Left forelimb (tissue), 1 donor: ENCODE measurements around the gene NT5DC4.

ENCODE experiments used
- DNase-seq: peaks from one replicate; pipeline ENCODE4 v3.0.0-alpha.2; 2018; ENCODE audit warnings: low spot score

The NT5DC4 gene

DNA sequence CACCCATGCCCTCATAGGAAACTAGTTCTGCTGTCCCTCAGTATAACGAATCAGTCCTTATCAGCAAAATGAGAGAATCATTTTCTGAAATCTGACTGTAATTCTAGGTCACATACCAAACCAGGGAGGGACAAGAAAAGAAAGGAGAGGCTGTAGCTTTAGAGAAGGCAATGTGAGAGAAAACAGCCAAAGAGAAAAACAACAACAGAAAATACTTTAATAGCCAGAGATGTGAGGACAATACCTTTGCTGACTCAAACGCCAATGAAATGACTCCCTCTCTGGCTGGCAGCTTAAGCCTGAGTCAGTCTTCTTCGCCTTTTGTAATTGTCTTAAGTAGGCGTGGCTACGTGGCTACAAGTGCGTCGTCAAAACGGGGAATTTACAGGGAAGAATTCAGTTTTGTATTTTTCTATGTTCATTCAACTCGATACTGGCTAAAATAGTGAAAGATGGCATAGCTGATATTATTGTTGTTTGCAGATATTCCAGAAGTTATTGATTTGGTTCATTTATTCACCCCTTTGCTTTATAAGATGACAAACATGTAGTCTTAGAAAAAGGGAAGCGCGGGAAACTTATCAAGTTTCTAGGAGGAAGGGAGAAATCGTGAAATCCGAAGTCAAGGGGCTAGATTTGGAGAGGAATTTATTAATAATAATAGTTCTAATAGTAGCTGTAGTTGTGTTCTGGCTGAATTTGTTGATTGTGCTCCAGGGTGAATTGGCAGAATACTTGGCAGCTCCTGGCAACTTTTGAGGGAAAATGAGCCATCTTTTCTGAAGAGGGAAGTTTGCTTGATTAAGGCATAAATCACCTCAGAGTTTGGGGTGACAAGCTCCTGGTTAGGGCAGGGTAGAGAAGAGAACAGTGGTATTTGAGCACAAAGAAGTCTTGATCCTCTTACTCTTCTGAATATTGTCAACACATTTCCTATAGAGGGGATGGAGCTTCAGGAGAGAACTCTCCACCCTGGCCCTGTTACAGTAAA is 63.7 kb downstream of the NT5DC4 start, which contains the start of gene IL1A:
IL1A (minus strand) TSS at position 295 of the 991 bp plus-strand sequence. CDS start 723 bp downstream, outside the sequence.
- DNase-seq = no peak

DNA sequence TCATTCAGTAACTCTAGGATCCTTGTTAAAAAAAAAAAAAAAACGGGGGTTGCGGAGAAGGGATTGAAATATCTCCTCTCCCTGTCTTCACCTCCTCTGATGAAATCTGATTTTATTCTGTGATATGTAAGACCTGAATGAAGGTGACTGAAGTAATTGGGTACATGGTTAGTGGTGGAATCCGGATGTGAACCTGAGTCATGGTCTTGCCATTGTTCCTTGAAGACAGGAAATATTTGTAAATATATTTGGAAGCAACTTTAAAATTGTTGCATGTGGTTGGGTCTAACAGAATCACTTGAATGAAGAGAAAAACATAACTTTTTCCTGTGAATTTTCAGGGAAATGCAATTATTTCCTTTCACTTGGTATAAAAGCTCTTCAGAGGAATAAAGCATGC is 66.5 kb downstream of the NT5DC4 start:
- no peak for DNase-seq

DNA sequence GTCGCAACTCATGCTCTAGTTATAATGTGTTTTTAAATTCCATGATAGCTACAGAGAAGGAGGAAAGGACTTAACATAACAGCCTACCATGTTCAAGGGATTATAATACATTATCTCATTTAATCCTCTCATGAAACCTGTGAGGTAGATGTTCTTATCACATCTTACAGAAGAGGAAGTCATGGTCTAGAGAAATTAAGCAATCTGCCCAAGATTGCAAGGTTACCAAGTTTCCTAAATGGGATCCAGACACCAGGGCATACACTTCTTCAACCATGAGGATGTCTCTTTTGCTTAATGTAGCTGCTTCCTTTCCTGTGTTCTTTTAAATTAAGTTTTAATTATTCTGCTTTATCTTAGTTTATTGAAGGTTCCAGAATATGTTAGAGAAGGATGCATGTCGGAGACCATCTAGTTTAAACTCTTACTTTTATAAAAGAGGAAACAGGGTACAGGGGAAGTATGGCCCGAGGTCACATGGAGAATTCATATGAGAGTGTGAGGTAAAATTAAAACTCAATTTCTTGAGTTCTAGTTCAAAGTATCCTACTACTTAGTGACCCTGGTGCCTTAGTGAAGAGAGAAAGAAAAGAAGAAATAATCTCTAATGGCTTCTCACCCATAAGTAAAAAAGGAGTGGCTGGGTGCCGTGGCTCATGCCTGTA is 67.0 kb downstream of the NT5DC4 start:
- DNase-seq = no peak

DNA sequence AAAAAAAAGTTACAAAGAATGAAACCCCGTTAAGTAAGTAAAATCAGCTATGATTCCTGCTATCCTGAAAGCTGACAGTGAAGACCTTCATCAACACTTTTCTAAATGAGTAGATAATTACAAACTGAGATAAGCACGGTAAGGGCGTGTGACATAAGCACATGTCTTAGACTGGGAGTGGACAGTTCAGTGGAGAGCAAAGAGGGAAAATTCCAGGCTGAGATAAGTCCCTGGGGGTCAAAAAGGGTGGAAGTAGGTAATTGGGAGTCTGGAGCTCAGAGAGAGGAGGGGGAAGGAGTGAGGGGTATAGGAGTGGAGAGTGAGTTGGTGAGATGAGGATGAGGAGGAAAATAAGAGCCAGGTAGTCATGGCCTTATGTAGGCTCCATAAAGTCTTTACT is 67.8 kb downstream of the NT5DC4 start:
- DNase-seq = no peak
